ENCODE measurements around the gene ZNF177.
"Not testable (repeated sequence)": the region's sequence is repeated elsewhere in the genome, so short reads cannot be mapped to it uniquely, and the experiment has no call there.

Gene ZNF177

DNA sequence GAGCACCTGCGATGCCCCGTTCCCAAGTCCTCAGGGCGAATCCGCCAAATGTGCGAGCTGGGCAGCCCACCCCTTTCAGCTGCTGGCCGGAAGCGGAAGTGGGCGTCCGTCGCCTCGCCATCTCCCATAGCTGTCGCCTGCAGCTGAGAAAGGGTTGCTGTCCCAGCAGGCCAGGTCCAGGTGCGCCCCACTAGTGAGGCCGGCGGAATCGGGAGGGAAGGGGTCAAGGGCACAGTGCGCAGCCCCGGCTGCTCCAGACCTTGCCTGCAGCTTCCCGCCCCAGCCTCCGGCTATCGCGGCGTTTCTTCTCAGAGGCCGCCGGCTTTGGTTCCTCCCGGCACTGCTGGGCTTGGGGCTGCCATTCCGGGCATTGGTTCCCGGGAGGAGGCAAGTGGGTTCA lies at the start of gene ZNF177:
TSS of gene ZNF177 (plus strand) at position 109 of the 400 bp plus-strand sequence. CDS start 15,299 bp downstream, outside the sequence.
- no peak for DNase-seq (ENCODE audit: low spot score)

DNA sequence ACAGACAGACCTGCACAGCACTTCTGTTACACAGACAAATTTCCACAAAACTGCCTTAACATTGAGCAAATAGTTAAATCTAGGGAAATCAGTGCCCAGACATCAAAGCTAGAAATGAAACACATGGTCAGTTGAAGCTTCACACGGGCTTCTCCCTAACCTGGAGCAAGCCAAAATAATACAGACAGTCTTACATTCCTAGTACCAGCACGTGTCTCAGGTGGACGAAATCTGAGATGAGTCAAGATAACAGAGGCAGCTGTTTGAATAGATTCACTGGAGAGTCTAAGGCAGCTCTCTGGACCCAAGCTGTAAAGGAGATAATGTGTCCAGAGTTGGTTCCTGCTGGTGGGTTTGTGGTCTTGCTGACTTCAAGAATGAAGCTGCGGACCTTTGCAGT lies 49.1 kb upstream of the ZNF177 start:
- DNase-seq (ENCODE audit: low spot score): no peak

DNA sequence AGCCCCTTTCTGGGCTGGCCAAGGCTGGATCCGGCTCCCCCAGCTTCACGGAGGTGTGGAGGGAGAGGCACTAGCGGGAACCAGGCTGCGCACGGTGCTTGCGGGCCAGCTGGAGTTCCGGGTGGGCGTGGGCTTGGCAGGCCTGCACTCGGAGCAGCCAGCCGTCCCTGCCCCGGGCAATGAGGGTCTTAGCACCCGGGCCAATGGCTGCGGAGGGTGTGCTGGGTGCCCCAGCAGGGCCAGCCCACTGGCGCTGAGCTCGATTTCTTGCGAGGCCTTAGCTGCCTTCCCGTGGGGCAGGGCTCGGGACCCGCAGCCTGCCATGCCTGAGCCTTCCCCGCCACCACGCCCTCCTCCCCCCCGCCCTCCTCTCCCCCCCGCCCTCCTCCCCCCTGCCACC lies 41.5 kb upstream of the ZNF177 start:
- DNase-seq (ENCODE audit: low spot score): no peak

DNA sequence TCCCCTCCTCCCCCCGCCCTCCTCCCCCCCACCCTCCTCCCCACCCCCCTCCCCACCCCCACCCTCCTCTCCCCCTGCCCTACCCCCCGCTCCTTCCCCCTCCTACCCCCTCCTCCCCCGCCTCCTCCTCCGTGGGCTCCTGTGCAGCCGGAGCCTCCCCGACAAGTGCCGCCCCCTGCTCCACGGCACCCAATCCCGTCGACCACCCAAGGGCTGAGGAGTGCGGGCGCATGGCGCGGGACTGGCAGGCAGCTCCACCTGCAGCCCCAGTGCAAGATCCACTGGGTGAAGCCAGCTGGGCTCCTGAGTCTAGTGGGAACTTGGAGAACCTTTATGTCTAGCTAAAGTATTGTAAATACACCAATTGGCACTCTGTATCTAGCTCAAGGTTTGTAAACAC lies 41.1 kb upstream of the ZNF177 start:
- not testable (repeated sequence) for DNase-seq (ENCODE audit: low spot score)

DNA sequence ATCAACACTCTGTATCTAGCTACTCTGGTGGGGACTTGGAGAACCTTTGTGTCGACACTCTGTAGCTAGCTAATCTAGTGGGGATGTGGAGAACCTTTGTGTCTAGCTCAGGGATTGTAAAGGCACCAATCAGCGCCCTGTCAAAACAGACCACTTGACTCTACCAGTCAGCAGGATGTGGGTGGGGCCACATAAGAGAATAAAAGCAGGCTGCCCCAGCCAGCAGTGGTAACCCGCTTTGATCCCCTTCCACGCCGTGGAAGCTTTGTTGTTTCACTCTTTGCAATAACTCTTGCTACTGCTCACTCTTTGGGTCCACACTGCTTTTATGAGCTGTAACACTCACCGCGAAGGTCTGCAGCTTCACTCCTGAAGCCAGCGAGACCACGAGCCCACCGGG lies 40.6 kb upstream of the ZNF177 start:
- not testable (repeated sequence) for DNase-seq (ENCODE audit: low spot score)

DNA sequence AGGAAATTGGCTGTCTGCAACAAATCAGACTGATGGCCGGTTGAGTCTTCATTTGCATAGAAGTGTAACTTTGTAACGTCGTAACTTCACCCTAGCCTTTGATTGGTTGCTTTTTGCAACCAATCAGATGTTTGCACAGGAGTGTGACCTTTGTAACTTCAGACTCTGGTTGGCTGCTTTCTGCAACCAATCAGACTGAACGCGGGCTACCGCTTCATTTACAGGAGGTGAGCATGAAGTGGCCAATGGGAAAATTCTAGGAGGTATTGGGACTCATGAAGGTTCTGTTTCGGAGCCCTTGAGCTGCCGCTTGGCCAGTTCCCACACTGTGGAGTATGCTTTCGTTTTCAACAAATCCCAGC lies 39.3 kb upstream of the ZNF177 start:
- DNase-seq (ENCODE audit: low spot score): peak; percentile 32

DNA sequence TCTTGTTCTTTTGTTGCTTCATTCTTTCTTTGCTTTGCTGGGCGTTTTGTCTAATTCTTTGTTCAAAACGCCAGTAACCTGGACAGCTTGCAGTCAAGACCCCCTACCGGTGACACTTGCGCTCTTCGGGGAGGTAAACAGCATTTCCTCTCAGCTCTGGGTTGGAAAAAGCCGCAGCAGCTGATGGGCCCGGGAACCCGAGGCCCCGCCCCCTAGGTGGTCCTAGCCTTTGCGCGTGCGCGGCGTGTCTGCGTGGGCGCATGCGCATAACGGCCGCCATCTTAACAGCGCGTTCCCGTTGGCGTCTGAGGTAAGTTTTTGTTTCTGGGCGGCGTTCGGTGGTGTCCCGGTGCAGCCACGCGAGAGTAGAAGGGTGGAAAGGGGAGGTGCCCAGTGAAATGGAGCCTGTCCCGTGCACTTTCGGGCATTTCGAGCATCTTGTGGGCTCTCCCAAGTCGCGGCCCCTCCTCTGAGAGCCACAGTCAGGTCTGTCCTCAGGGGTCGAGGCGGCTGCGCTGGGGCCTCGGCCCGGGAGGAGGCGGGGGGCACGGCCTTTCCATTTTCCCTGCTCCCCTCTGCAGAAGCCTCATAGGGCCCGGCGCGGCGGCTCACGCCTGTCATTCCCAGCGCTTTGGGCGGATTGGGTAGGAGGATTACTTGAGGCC lies 38.8 kb upstream of the ZNF177 start, which contains the start of gene ZNF559:
TSS of gene ZNF559 (plus strand) at position 261 of the 665 bp plus-strand sequence. CDS start 14,371 bp downstream, outside the sequence.
- peak; percentile 92 for DNase-seq (ENCODE audit: low spot score)

DNA sequence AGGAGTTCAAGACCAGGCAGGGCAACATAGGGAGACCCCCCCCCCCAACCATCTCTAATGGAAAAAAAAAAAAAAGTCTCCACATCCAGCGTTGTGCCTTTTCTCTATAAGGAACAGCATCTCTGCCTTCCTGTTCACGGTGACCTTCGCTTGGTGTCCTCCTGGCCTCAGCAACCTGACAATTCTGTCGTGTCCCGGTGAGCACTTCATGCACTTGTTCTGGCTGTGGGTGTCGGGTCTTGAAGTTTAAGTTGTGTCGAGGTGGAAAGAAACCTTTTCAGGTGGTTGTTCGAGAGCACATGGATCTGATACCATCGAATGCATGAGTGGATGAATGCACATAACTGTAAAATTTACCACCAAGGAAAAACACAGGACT lies 38.2 kb upstream of the ZNF177 start:
- no peak for DNase-seq (ENCODE audit: low spot score)

DNA sequence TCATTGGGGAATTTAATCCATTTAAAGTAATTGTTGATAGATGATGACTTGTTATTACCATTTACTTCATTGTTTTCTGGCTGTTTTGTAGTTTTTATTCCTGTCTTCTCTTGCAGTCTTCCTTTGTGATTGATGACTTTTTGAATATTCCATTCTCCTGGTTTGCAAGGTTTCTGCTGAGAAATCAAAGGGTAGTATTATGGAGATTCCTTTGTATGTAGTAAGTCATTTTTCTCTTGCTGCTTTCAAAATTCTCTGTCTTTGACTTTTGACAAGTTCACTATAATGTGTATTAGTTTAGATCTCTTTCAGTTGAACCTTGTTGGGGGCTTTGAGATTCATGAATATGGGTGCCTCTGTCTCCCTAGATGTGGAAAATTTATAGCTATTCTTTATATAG lies 32.8 kb upstream of the ZNF177 start:
- DNase-seq (ENCODE audit: low spot score): no peak

DNA sequence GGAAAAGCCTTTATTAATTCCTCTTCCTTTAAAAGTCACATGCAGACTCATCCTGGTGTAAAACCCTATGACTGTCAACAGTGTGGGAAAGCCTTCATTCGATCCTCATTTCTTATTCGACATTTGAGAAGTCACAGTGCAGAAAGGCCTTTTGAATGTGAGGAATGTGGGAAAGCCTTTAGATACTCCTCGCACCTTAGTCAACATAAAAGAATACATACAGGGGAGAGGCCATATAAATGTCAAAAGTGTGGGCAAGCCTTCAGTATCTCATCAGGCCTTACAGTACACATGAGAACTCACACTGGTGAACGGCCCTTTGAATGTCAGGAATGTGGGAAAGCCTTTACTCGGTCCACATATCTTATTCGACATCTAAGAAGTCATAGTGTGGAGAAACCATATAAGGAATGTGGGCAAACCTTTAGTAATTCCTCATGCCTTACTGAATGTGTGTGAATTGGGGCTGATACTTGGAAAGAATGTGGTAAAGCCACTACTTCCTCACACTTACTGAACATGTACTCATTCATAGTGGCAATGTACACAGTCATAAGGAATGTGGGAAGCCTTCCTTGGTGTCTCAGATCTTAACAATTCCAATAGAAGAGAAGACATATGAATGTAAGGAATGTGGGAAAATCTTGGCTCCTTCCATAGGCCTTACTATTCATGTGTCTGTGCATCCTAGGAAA lies 20.1 kb upstream of the ZNF177 start:
- DNase-seq (ENCODE audit: low spot score): no peak

DNA sequence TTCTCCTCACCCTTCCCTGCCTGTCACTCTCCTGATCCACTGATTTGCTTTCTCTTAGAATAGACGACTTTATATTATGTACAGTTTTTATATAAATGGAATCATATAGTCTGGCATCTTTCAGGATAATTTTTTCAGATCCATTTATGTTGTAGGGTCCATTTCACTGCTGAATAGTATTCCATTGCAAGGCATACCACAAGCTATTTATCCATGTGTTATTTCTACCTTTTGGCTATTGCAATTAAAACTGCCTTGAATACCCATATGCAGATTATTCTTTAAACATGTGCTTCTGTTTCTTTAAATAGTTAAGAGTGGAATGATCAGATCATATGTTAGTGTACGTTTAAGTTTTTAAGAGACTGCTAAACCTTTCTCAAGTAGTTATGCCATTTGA lies 17.8 kb upstream of the ZNF177 start:
- DNase-seq (ENCODE audit: low spot score): no peak

DNA sequence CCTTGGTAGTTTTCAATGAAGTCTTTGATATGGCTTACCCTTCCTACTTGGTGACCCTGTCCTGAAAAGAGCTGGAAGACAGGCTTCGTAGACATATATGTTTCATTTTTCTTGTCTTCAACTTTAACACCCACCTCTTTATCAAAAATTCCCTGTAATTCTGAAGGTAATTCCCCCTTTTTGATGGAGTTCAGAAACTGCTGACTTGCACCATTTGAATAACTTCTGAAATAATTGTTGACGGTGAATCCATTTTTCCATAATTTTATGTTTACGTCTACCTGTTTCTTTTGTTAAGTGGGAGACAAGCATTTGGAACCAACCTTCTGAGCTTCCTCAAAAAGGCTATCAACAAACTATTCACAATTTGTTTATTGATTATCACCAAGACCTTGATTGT lies 14.6 kb upstream of the ZNF177 start:
- no peak for DNase-seq (ENCODE audit: low spot score)

DNA sequence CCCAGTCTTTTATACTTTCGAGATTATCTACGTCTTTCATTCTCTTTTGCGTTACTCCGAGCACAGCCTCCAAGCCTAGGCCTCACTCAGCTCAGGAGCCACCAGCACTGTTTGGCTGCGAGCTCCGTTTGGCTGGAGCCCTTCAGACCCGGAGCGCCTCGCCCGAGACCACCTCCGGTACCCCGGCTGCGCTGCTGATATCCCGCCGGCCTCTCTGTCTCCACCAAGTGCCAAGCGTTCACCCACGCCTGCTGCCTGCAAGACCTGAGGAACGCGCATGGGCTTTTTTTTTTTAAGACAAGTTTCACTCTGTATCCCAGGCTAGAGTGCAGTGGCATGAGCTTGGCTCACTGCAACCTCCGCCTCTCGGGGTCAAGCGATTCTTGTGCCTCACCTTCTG lies 14.1 kb upstream of the ZNF177 start:
- DNase-seq (ENCODE audit: low spot score): no peak

DNA sequence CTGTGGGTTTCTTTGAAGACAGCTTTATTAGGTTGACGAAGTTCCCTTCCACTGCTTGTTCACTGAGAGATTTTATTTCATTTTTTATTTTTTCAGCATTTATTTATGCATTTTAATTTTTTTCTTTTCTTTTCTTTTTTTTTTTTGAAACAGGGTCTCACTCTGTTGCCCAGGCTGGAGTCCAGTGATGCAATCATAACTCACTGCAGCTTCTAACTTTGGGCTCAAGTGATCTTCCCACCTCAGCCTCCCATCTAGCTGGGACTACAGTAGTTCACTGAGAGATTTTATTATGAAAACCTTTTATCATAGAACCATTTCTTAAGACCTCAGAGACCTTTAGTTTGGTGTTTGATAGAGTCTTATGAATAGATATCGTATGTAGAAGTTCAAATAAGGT lies 10.3 kb upstream of the ZNF177 start:
- no peak for DNase-seq (ENCODE audit: low spot score)

DNA sequence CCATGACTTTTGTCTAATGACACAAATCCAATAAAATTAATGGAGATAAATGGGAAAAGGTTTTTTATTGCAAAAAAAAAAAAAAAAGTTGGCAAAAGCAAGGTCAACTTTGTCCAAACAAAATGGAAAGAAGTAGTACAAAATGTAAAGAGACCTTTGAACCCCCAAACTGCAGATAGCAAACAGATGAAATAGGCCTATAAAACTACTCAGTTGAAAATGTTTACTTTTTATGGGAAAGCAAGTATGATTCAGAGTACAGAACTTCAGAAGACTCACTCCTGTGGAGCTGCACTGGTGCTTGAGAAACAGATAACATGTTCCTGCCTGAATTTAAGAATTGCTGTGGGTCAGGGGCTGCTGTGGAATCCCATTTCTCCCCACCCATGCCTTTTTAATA lies 9.8 kb upstream of the ZNF177 start:
- no peak for DNase-seq (ENCODE audit: low spot score)

DNA sequence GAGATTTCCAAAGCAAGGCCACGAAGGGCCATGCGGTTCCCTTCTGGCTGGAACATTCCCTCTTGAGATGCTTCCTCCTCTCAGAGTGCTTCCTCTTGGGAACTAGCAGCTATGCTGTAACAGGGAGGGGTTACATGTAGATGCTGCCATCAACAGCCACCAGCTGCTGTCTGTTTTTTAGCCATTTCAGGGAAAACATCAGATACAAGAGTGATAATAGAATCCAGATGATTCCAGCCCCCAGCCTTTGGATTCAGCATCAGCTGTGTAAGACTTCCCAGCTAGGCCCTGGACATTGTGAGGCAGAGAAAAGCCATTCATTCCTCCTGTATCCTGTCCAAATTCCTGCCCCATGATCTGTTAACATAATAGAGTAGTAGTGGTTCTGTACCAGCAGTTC lies 8.2 kb upstream of the ZNF177 start:
- DNase-seq (ENCODE audit: low spot score): no peak

DNA sequence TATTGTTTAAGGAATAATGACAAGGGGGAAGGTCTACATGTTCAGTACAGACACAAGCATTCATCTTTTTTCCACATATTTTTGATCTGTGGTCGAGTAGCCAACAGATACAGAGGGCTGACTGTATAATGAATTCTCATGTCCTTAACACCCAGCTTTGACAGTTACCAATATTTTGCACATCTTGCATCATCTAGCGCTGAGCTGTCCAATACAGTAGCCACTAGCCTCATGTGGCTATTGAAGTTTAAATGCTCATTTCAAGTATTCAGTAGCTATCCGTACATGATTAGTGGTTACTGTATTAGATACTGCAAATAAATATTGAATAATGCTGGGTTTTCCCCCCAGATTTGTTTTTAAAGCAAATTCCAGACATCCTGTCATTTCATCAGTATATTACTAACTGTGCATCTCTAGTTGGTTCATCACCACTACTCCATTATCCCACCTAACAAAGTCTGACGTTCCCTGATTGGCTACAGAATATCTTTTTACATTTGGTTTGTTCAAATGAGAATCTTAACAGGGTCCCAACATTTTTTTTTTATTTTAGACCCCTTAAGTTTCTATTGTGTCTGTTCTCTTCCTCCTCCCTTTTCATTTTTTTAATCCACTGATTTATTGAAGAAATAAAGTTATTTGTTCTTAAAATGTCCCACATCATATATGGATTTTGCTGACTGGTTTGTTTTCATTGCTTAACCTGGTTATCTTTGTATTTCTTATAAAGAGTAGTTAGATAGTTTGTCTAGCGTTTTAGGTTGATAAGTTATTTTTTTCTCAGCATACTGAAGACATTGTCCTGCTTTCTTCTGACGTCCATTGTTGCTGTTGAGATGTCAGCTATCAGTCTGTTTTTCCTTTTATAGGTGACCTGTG lies 8.2 kb downstream of the ZNF177 start:
- no peak for DNase-seq (ENCODE audit: low spot score)

DNA sequence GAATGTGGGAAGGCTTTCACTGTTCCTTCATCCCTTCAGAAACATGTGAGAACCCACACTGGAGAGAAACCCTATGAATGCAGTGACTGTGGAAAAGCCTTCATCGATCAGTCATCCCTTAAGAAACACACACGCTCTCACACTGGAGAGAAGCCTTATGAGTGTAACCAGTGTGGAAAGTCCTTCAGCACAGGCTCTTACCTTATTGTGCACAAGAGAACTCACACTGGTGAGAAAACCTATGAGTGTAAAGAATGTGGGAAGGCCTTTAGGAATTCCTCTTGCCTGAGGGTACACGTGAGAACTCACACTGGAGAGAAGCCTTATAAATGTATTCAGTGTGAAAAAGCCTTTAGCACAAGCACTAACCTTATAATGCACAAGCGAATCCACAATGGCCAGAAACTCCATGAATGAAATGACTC lies 18.6 kb downstream of the ZNF177 start:
- no peak for DNase-seq (ENCODE audit: low spot score)

DNA sequence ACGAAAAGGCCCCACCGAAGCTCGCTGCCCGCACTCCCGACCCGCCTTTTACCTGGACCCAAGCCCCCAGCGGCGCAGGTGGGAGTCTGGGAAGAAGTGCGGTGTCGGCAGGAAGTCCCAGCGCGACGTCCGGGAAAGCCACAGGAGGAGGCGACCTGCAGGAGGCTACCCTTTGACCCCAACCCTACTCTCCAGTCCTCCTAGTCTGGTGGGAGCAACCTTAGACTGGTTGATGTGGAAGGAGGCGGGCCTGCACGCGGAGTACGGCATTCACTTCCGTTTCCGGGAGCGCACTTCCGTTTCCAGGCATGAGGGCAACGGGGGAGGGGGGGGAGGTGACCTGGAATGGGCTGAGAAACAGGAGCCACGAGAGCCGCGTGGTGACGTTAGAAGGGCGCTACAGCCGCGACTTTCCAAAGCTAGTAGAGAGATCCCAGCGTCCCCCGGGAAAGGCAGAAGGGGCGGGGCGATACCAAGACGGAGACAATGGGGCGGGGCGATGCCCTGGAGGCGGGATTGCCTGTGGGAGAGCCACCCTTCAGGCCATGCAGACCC lies 44.1 kb downstream of the ZNF177 start:
- peak; percentile 9 for DNase-seq (ENCODE audit: low spot score)

DNA sequence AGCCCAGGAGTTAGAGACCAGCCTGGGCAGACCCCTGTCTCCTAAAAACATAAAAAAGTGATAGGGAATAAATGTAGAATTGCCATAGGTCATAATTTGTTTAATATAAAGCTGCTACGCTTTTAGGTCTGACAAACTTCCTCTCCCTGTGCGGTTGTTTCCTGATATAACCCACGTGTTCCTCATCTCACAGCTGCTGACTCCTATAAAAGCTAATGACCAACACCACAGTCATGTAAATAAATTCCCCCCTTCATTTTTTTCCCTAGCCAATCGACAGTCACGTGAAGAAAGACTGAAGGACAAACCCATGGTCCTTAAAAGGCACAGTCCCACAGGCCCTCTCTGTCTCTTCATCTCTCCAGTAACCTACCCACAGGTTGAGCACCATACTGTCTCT lies 45.0 kb downstream of the ZNF177 start:
- no peak for DNase-seq (ENCODE audit: low spot score)

DNA sequence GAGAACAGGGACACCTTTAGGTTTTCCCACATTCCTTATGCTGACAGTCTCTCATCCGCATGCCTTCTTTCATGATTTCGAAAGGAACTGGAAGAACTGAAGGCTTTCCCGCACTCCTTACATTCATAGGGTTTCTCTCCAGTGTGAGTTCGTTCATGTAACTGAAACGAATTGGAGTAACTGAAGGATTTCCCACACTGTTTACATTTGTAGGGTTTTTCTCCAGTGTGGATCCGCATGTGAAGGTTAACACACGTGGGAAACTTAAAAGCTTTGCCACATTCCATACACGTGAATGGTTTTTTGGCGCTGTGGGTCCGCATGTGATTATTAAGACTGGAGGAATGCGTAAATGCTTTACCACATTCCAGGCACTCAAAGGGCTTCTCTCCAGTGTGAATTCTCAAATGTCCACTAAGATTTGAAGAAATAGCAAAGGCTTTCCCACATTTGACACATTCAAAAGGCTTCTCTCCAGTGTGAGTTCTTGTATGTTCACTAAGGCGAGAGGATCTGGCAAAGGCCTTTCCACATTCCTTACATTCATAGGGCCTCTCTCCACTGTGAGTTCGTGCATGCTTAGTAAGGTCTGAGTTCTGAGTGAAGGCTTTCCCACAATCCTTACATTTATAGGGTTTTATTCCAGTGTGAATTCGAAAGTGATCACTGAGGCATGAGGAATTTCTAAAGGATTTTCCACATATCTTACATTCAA lies 50.6 kb downstream of the ZNF177 start:
- DNase-seq (ENCODE audit: low spot score): no peak

DNA sequence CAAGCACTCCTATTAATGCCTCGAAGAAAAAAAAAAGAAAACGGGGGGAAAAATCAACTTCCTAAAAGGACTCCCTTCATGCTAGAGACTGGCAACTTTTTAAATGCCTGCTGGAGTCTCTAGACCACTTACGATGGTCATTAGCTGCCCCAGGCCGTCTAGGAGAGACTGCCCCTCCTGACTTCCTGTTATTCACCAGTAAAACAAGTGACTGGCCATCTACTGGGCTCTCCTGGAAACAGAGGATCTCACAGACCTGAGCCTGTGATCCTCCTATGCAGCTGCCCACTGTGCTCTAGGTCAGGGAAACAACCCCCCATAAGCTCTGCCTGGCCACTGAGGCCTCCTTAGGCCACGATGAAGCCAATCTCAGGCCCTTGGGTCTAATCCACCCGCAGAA lies 65.1 kb downstream of the ZNF177 start:
- no peak for DNase-seq (ENCODE audit: low spot score)

Data from activated CD4-positive, alpha-beta T cell treated with anti-CD3 and anti-CD28 coated beads, Interleukin-2, Interleukin-4, amounts not matched to agents 100 ng/mL and 50 ng/mL, durations not matched to agents 16 hours and 8 hours (primary cell).